ENCODE data around the gene MORN1.

DNA sequence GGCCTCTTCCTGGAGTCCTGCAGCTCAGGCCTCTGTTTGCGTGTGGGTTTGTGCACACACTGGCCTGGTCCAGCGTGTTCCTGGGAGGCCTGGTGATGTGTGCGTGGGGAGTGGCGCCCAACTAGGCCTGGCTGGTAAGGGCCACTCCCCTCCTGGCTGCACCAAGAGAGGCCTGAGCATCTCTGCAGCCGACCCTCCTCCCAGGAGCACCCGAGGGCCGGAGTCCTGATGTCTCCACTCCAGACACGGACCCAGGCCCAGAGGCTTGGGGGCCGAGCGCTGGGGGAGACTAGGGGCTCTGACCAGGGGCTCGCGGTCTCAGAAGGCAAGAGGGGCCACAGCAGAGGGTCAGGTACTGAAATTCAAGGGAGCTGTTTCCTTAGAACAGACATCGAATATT is 33.3 kb downstream of the MORN1 start:
- TF ChIP-seq, protein P1, sequence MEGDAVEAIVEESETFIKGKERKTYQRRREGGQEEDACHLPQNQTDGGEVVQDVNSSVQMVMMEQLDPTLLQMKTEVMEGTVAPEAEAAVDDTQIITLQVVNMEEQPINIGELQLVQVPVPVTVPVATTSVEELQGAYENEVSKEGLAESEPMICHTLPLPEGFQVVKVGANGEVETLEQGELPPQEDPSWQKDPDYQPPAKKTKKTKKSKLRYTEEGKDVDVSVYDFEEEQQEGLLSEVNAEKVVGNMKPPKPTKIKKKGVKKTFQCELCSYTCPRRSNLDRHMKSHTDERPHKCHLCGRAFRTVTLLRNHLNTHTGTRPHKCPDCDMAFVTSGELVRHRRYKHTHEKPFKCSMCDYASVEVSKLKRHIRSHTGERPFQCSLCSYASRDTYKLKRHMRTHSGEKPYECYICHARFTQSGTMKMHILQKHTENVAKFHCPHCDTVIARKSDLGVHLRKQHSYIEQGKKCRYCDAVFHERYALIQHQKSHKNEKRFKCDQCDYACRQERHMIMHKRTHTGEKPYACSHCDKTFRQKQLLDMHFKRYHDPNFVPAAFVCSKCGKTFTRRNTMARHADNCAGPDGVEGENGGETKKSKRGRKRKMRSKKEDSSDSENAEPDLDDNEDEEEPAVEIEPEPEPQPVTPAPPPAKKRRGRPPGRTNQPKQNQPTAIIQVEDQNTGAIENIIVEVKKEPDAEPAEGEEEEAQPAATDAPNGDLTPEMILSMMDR (IDR thresholded peaks at IDR 0.05; ENCODE audit: insufficient read depth, low read length, poor library complexity, severe bottlenecking) = no peak
- TF ChIP-seq EZH2phosphoT487 (conservative IDR thresholded peaks at IDR 0.05; ENCODE audit: low read length) = no peak
